DND-41 (cell line): ENCODE data around the gene HOXD8.

Source experiments
- ATAC-seq: fragments of 200-7000 bp; cut with Tn5 transposase; 3 replicates; pipeline ENCODE4 v1.9.1; 2021; ENCODE audit warnings: low read depth; ENCODE audit not compliant: insufficient read depth
- DNase-seq: peaks from one replicate; pipeline ENCODE4 v3.0.0-alpha.2; 2020
- H2AFZ ChIP-seq: 2 replicates; pipeline ENCODE4 v1.6.0; 2012; ENCODE audit warnings: low read depth, low read length
- H3K27ac ChIP-seq: 2 replicates; pipeline ENCODE4 v1.5.1; 2012; ENCODE audit warnings: low read length, inconsistent platforms
- H3K27me3 ChIP-seq: fragments of 200-600 bp; sonication (generic); 2 replicates; pipeline ENCODE4 v1.6.0; 2012; ENCODE audit warnings: low read length, mild to moderate bottlenecking, inconsistent platforms; ENCODE audit not compliant: insufficient read depth, poor library complexity
- H3K36me3 ChIP-seq: 2 replicates; pipeline ENCODE4 v1.5.1; 2012; ENCODE audit warnings: low read length, inconsistent platforms; ENCODE audit not compliant: insufficient read depth
- H3K4me1 ChIP-seq: 2 replicates; pipeline ENCODE4 v1.5.1; 2012; ENCODE audit warnings: mild to moderate bottlenecking, low read length; ENCODE audit not compliant: insufficient read depth
- H3K4me2 ChIP-seq: 2 replicates; pipeline ENCODE4 v1.6.0; 2012; ENCODE audit warnings: mild to moderate bottlenecking, moderate library complexity, low read length, inconsistent platforms; ENCODE audit not compliant: insufficient read depth
- H3K4me3 ChIP-seq, 2 experiments: fragments of 200-600 bp in 1 of 2; shearing (Covaris generic) in 1 of 2; 2 replicates each; pipeline ENCODE4 v1.5.1; 2012 to 2016; ENCODE audit warnings: inconsistent platforms in 2 of 2, low read length in 2 of 2, mild to moderate bottlenecking in 2 of 2, low read depth in 1 of 2, moderate library complexity in 1 of 2
- H3K79me2 ChIP-seq: 2 replicates; pipeline ENCODE4 v1.6.0; 2012; ENCODE audit warnings: low read length, inconsistent platforms; ENCODE audit not compliant: insufficient read depth
- H3K9ac ChIP-seq: 2 replicates; pipeline ENCODE4 v1.6.0; 2012; ENCODE audit warnings: low read depth, mild to moderate bottlenecking, inconsistent platforms, low read length, moderate library complexity
- H3K9me3 ChIP-seq: 2 replicates; pipeline ENCODE4 v1.5.1; 2012; ENCODE audit warnings: low read length, moderate library complexity, mild to moderate bottlenecking, inconsistent platforms; ENCODE audit not compliant: insufficient read depth, severe bottlenecking
- H4K20me1 ChIP-seq: 2 replicates; pipeline ENCODE4 v1.6.0; 2012; ENCODE audit warnings: low read length; ENCODE audit not compliant: insufficient read depth
- EZH2 ChIP-seq: IDR thresholded peaks from 3 replicates; pipeline ENCODE4 v1.6.1; 2012; ENCODE audit warnings: borderline replicate concordance, low read depth, mild to moderate bottlenecking, moderate library complexity, low read length, inconsistent platforms; ENCODE audit not compliant: severe bottlenecking
- TF ChIP-seq, protein P1 (sequence below): IDR thresholded peaks from 2 replicates; pipeline ENCODE4 v1.5.1; 2012; ENCODE audit warnings: borderline replicate concordance, low read length, moderate library complexity, mild to moderate bottlenecking; ENCODE audit not compliant: poor library complexity, severe bottlenecking; ENCODE audit errors: extremely low read depth

Gene HOXD8

DNA sequence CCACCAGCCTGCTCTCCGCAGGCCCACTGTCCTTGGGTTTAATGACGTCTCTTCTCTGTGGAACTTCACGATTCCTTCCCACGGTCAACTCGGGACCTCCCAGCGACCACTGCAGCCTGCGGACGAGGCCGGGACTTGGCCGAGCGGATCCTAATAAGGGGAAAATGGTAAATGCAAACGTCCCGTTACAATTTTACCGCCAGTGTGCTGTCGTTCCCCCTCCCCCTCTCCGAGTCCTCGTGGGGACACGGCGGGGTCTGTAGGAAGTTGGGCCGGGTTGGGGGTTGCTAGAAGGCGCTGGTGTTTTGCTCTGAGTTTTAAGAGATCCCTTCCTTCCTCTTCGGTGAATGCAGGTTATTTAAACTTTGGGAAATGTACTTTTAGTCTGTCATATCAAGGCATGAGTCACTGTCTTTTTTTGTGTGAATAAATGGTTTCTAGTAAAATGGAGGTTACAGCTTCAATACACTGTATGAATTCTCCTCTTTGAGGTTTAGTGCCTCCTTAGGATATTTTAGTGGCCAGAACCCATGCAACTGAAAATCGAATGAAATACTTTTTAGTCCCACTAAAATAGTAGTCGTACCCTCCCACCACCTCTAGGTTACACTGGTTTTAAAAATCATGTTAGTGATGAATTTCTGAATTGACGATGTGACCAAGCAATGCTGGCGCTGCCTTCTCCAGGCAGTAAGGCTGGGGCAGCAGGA lies 20.2 kb upstream of the HOXD8 start:
- no peak for ATAC-seq
- Histone ChIP-seq H3K9ac (no peak overlapping the region), H3K9me3 (no peaks in the 10 kb centered on the region), H3K36me3 (no peaks in the 10 kb centered on the region), H3K4me2 (no peak overlapping the region), H2AFZ (no peak overlapping the region), H3K79me2 (no peaks in the 10 kb centered on the region), H3K27ac (no peak overlapping the region), H3K4me1 (no peaks in the 10 kb centered on the region), H4K20me1 (no peaks in the 10 kb centered on the region), H3K27me3 (no peaks in the 10 kb centered on the region), H3K4me3 (no peak overlapping the region)
- DNase-seq: no peak
- TF ChIP-seq EZH2: no peak
- TF ChIP-seq, protein P1, sequence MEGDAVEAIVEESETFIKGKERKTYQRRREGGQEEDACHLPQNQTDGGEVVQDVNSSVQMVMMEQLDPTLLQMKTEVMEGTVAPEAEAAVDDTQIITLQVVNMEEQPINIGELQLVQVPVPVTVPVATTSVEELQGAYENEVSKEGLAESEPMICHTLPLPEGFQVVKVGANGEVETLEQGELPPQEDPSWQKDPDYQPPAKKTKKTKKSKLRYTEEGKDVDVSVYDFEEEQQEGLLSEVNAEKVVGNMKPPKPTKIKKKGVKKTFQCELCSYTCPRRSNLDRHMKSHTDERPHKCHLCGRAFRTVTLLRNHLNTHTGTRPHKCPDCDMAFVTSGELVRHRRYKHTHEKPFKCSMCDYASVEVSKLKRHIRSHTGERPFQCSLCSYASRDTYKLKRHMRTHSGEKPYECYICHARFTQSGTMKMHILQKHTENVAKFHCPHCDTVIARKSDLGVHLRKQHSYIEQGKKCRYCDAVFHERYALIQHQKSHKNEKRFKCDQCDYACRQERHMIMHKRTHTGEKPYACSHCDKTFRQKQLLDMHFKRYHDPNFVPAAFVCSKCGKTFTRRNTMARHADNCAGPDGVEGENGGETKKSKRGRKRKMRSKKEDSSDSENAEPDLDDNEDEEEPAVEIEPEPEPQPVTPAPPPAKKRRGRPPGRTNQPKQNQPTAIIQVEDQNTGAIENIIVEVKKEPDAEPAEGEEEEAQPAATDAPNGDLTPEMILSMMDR: no peak

DNA sequence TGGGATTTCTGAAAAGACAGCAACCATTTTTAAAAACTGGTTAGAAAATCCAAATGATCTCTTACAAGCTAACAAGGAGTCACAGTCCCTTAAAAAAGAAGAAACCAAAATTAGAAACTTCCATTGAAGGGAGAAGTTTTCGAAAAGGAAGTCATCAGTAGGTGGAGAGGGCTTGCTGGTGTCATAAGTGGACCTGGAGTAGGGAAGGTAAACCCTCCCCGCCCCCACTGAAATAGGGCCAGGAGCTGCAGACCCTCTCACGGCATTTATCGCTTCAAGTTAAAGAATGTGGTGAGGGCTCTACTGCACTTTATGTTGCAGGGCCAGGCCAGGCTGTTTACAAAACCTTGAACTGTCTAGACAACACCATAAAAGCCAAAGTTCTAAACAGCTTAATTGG lies 19.6 kb upstream of the HOXD8 start:
- Histone ChIP-seq H3K36me3 (no peaks in the 10 kb centered on the region), H3K4me1 (no peaks in the 10 kb centered on the region), H3K9ac (no peak overlapping the region), H3K27me3 (no peaks in the 10 kb centered on the region), H3K27ac (no peak overlapping the region), H2AFZ (no peak overlapping the region), H3K79me2 (no peaks in the 10 kb centered on the region), H4K20me1 (no peaks in the 10 kb centered on the region), H3K4me2 (no peak overlapping the region), H3K4me3 (no peak overlapping the region), H3K9me3 (no peaks in the 10 kb centered on the region)
- DNase-seq (no peak), ATAC-seq (no peak)
- TF ChIP-seq, protein P1: no peak
- TF ChIP-seq EZH2: no peak

DNA sequence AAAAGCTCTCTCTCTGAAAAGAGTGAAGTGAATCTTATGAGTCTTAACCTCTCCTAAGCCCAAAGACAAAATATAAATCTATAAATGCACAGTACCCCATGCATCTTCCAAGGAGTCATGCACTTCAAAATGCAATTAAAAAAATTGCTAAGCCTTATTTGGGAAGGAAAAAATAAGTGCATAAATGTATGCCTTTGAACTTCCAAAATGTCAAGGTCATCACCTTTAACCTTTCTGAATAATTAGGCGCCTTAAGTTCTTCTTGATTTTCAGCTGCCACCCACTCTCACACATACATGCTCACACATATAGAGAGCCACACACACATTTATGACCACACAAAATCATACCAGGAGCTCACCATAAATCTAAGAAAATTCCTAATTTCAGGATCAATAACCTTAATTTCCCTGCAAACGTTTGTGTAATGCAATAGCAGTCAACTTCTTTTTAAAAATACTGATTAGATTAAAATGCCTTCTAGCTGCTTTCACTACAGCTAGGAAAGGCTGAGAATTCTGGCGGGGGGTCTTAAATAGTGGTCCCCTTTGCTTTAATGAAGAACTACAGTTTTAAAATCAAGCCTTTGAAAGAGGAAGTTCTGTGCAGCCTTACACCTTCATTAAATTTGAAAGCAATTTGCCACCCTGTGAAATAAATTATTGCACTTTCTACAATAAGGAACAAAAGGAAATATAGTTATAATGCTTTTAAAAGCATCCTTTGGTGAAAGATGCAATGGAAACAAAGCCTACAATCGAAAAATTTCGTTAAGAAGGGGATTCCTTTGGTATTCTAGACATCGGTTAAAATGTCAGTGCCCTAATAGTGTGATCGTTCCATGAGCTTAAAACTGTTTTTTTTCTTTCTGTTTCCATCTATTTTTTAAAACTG lies 18.8 kb upstream of the HOXD8 start:
- no peaks in the 10 kb centered on the region for H3K9me3 ChIP-seq
- H3K27ac ChIP-seq: no peak overlapping the region
- no peaks in the 10 kb centered on the region for H3K27me3 ChIP-seq
- H4K20me1 ChIP-seq: no peaks in the 10 kb centered on the region
- no peak overlapping the region for H2AFZ ChIP-seq
- no peak for DNase-seq
- H3K36me3 ChIP-seq: no peaks in the 10 kb centered on the region
- no peaks in the 10 kb centered on the region for H3K79me2 ChIP-seq
- H3K4me3 ChIP-seq: no peak overlapping the region
- no peaks in the 10 kb centered on the region for H3K4me1 ChIP-seq
- H3K4me2 ChIP-seq: no peak overlapping the region
- no peak for ATAC-seq
- H3K9ac ChIP-seq: no peak overlapping the region
- no peak for TF ChIP-seq EZH2
- TF ChIP-seq, protein P1: no peak
